ENCODE measurements around the gene ATP11A. TPM values are rescaled to one million over a fixed set of nuclear protein-coding genes. Genes with fewer than 3 reads are reported as not detected.

The ATP11A gene
- total RNA-seq, 1 donor from 2014 or later = 80.6 TPM

DNA sequence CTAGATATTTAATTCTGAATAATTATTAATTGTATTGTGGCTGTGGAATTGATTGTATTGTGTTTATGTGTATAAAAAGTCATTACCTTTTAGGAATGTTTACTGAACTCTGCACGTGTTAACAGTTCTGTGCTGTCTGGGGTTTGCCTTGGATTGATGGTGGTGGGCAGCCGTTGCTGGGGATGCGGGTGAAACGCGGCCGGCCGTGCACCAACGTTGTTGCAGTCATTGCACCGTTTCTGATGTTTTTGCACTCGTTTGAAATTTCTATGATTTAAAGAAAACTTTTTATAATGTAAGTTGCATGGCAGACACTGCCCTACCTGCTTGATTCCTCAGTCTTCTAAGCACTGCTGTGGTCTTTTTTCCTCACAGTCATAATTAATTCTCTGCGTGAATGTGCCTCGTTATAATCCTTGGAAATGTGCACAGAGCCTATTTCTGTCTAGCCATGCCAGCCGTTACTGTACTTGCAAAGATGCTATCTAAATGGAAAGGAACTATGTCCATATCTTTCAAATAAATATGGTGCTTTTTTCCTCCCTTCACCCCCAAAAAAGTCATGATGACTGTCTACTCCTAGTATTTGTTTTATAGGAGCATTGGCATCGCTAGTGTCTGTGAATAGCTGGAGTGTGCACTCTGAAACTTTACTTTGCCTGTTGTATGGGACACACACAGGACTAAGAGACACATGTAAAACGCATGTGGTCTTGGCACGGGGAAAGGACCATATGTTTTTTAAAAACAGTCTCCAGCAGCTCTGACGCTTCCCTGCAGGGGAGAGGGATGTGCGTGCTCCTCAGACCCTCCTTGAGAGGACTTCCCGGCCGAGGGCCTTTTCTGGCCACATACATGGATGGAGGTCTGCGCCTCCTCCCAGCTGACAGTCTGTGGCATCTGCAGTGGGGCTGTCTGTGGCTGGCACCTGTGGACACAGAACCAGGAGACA is 238.5 kb downstream of the ATP11A start:
- H3K4me1 Mint-ChIP-seq = peaks cover 3% of the 10 kb centered on the region
- H3K27ac Mint-ChIP-seq = no peak overlapping the region
- H3K27me3 Mint-ChIP-seq = peaks cover 25% of the 10 kb centered on the region
- no peak overlapping the region for H3K4me3 Mint-ChIP-seq
- no peaks in the 10 kb centered on the region for H3K9me3 Mint-ChIP-seq
- intact Hi-C loops (cut with micrococcal nuclease) = no loop called here
- DNase-seq = no peak
- H3K36me3 Mint-ChIP-seq (ENCODE audit: low read depth) = no peaks in the 10 kb centered on the region

DNA sequence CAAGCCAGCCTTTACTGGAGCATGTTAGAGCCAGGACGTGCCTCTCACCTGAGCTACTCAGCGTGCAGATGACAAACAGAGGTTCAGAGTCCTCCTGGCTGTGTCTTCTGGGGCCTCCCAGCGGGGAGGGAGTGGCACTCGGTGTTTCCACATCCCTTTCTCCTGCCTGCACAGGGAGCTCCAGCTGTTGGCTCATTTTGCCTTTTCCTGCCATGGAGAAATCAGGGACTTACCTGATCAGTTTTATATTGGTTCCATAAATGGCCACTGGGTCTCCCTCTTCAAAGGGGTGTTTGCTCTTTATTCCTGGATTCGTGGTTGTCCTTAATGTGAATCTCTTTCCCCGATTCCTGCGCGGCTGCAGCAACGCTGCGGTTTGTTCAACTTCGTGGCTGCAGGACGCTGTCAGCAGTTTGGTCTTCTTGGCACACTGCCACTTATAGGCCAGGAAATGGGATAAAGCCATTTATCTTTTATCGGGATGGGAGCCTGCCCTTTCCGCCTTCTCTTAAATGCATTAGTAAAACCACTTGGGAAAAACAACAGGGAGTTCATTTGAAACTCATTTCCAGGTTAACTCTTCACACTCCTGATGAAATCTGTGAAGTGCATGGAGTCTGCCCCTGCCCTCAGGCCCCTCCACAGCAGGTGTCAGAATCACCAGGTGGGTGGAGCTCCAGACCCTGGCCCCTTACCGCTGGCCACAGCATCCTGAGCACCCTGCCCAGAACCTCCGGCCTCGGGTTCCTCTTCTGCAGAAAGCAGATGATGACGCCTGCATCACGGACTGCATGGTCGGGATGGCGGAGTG is 239.3 kb downstream of the ATP11A start:
- Mint-ChIP-seq H3K27ac (no peak overlapping the region), H3K9me3 (no peaks in the 10 kb centered on the region), H3K36me3 (ENCODE audit: low read depth) (no peaks in the 10 kb centered on the region), H3K4me3 (no peak overlapping the region), H3K27me3 (peaks cover 25% of the 10 kb centered on the region), H3K4me1 (peaks cover 3% of the 10 kb centered on the region)
- DNase-seq = no peak
- intact Hi-C loops (cut with micrococcal nuclease) = no loop called here

DNA sequence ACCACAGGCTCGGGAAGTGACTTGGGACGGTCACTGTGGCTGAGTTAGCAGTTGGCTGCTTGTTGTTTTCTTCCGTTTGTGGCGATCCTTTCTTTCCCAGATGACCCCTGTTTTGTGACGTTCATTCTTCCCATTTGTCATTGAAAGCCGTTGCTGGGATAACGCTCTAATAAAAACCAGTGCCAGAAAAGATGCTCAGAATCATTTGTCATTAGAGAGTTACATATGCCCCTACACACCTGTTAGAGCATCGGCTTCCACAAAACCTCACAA is 239.9 kb downstream of the ATP11A start:
- Mint-ChIP-seq H3K27me3 (peaks cover 25% of the 10 kb centered on the region), H3K4me3 (no peak overlapping the region), H3K4me1 (peaks cover 3% of the 10 kb centered on the region), H3K27ac (no peak overlapping the region), H3K9me3 (no peaks in the 10 kb centered on the region), H3K36me3 (ENCODE audit: low read depth) (no peaks in the 10 kb centered on the region)
- DNase-seq = no peak
- intact Hi-C loops (cut with micrococcal nuclease) = no loop called here

DNA sequence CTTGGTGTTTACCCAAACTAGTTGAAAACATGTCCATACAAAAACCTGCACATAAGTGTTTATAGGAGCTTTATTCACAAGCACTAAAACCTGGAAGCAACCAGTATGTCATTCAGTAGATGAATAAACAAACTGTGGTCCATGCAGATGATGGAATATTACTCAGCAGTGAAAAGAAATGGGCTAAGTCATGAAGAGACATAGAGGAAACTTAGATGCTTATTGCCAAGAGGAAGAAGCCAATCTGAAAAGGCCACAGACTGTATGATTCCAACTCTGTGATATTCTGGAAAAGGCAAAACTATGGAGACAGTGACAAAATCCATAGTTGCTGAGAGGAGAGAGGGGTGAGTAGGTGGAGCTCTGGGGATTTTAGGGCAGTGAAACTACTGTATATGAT is 240.4 kb downstream of the ATP11A start:
- peaks cover 3% of the 10 kb centered on the region for H3K4me1 Mint-ChIP-seq
- H3K9me3 Mint-ChIP-seq = no peaks in the 10 kb centered on the region
- no peak overlapping the region for H3K4me3 Mint-ChIP-seq
- H3K27me3 Mint-ChIP-seq = peaks cover 25% of the 10 kb centered on the region
- H3K36me3 Mint-ChIP-seq (ENCODE audit: low read depth) = no peaks in the 10 kb centered on the region
- intact Hi-C loops (cut with micrococcal nuclease) = no loop called here
- H3K27ac Mint-ChIP-seq = no peak overlapping the region
- no peak for DNase-seq

DNA sequence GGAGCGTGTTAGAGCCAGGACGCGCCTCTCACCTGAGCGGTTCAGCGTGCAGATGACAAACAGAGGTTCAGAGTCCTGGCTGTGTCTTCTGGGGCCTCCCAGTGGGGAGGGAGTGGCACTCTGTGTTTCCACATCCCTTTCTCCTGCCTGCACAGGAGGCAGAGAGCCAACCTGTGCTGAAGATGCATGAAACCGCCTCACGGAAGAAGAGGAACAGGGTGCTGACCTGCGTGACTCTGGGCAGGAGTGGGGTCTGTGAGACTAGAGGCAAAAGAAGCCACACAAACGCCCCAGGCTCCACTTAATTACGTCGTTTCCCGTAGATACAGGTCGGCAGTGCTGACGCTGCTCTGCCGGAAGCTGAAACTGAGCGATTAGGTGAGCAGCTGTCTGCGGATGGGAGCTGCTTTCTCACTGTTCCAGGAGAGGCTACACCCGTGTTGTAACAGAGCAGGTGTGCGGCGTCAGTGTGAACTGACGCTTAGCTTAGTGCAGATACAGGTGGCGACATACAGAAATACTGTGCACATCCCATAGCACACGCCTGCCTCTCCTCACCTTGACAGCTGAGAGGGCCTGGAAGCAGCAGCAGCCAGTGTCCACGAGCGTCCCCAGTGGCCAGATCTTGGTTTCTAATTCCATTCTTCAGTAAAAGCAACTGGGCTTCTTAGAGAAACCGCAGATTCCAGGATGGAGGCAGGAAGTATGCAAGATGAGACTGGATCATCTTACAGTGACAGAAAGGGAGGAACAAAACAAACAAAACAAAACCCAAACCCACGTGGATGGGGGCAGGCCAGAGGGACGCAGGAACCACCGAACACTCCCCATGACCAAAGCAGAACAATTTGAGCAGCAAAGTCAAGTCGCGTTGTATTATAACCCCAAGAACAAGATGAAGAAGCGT is 241.4 kb downstream of the ATP11A start:
- no peak overlapping the region for H3K4me3 Mint-ChIP-seq
- H3K27ac Mint-ChIP-seq = no peak overlapping the region
- peaks cover 25% of the 10 kb centered on the region for H3K27me3 Mint-ChIP-seq
- no peak for DNase-seq
- intact Hi-C loops (cut with micrococcal nuclease) = no loop called here
- no peaks in the 10 kb centered on the region for H3K36me3 Mint-ChIP-seq (ENCODE audit: low read depth)
- H3K9me3 Mint-ChIP-seq = no peaks in the 10 kb centered on the region
- peaks cover 3% of the 10 kb centered on the region for H3K4me1 Mint-ChIP-seq

DNA sequence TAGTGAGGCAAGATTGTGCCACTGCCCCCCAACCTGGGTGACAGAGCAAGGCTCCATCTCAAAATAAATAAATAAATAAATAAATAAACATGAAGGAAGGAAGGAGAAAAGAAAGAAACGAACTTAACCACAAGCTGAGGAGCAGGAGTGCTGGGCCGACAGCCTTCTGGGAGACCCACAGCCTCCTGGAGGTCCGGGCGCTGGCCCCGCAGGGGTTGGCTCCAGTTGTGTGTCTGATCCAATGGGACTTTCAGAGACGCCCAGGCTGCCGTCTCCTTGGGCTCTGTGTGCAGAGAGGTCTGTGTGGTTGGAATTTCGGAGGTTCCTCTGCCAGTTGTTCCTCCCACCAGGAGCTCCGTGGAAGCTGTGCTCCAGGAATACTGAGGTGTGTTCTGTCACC is 243.1 kb downstream of the ATP11A start:
- H3K36me3 Mint-ChIP-seq (ENCODE audit: low read depth) = no peaks in the 10 kb centered on the region
- H3K4me3 Mint-ChIP-seq = no peak overlapping the region
- H3K27me3 Mint-ChIP-seq = peaks cover 18% of the 10 kb centered on the region
- peaks cover 3% of the 10 kb centered on the region for H3K4me1 Mint-ChIP-seq
- no peaks in the 10 kb centered on the region for H3K9me3 Mint-ChIP-seq
- no peak overlapping the region for H3K27ac Mint-ChIP-seq
- no peak for DNase-seq
- intact Hi-C loops (cut with micrococcal nuclease) = no loop called here

DNA sequence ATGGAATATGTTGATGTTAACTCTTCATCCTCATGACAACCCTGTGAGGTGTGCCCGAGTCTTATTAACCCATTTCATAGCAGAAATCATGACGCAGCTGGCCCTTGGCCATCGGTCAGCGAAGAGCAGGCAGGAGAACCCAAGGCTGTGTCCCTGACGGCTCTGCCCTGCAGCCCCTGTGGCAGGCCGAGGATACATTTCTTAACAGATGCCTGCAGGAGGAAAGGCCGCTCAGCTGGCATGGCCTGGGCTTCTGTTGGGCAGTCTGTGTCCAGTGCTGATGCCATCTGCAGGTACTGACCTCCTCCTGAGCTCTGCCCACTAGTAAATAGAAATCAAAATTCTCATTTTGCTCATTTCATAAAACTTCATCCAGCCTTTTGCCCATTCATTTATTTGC is 243.8 kb downstream of the ATP11A start:
- intact Hi-C loops (cut with micrococcal nuclease) = no loop called here
- Mint-ChIP-seq H3K27me3 (peaks cover 14% of the 10 kb centered on the region), H3K4me3 (no peak overlapping the region), H3K9me3 (no peaks in the 10 kb centered on the region), H3K36me3 (ENCODE audit: low read depth) (no peaks in the 10 kb centered on the region), H3K4me1 (peaks cover 3% of the 10 kb centered on the region), H3K27ac (no peak overlapping the region)
- DNase-seq = no peak

DNA sequence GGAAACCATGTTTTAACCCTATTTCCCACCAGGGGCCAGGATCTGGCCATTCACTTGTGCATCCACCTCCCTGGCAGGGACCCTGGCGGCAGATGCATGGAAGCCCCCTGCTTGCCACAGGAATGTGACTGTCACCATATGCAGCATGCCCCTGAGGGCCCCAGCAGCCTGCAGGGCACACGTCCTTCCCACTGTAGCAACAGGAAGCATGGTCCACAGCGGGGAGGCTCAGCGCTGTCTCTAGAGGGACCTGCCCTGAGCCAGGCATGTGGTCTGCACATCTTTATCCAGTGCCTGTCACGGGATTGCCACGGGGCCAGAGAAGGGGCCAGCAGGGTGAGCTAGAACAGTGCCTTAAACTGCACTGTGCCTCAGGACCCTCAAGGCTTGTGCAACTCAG is 244.2 kb downstream of the ATP11A start:
- Mint-ChIP-seq H3K4me1 (peaks cover 3% of the 10 kb centered on the region), H3K27ac (no peak overlapping the region), H3K36me3 (ENCODE audit: low read depth) (no peaks in the 10 kb centered on the region), H3K9me3 (no peaks in the 10 kb centered on the region), H3K4me3 (no peak overlapping the region), H3K27me3 (peaks cover 11% of the 10 kb centered on the region)
- intact Hi-C loops (cut with micrococcal nuclease) = no loop called here
- no peak for DNase-seq

Other genes starting within 250 kb of the ATP11A start
- gene TUBGCP3, start 101.9 kb upstream of the ATP11A start, total RNA-seq = 64.0 and 69.3 TPM in 2 replicates